OCI-LY1 (cell line): ENCODE results near the gene PRDX4.

ENCODE experiments used
- CTCF ChIP-seq: fragments of 200-600 bp; sonication (generic), shearing (Covaris generic); IDR thresholded peaks from 2 replicates; pipeline ENCODE4 v1.5.1; 2017; ENCODE audit warnings: mild to moderate bottlenecking, antibody characterized with exemption, low read length, moderate library complexity, mixed read lengths
- EZH2 ChIP-seq: fragments of 200-600 bp; sonication (generic), shearing (Covaris generic); IDR thresholded peaks from 2 replicates; pipeline ENCODE4 v1.8.0; 2017; ENCODE audit warnings: borderline replicate concordance, mixed run types, mild to moderate bottlenecking, antibody characterized with exemption, low read length, moderate library complexity, mixed read lengths

GRCh38 chrX:23644744-23645143, 22.5 kb upstream of the PRDX4 start:
- no peak for TF ChIP-seq CTCF
- TF ChIP-seq EZH2, result no peak
